WTC11 (cell line): ENCODE data around the gene CLEC17A. TPM values are rescaled to one million over a fixed set of nuclear protein-coding genes. Genes with fewer than 3 reads are reported as not detected.

Experiments
- ATAC-seq: fragments of 200-7000 bp; cut with Tn5 transposase; 2 replicates; pipeline ENCODE4 v1.10.0; 2021; ENCODE audit warnings: mild to moderate bottlenecking, moderate library complexity
- CTCF ChIA-PET: fragments of 300-600 bp; sonication (Branson Sonifier 250); formaldehyde crosslinking; loops from one replicate; lab custom pipeline; 2021; ENCODE audit warnings: antibody characterized with exemption; lab: Charles Lee
- POLR2A ChIA-PET: fragments of 350-600 bp; sonication (Branson Sonifier 250); formaldehyde crosslinking; loops from one replicate; lab custom pipeline; 2021; ENCODE audit warnings: antibody characterized with exemption; lab: Charles Lee
- DNase-seq: peaks from one replicate; pipeline ENCODE4 v3.0.0; 2021; ENCODE audit warnings: low spot score
- H3K27ac Mint-ChIP-seq: 2 replicates; pipeline ENCODE4 v1.8.0; 2021; ENCODE audit warnings: mixed read lengths
- H3K27me3 Mint-ChIP-seq: 2 replicates; pipeline ENCODE4 v1.8.0; 2021; ENCODE audit warnings: low read depth, mild to moderate bottlenecking, moderate library complexity, mixed read lengths
- H3K36me3 Mint-ChIP-seq: 2 replicates; pipeline ENCODE4 v1.8.0; 2021; ENCODE audit warnings: mixed read lengths
- H3K4me1 Mint-ChIP-seq: 2 replicates; pipeline ENCODE4 v1.8.0; 2022; ENCODE audit warnings: mixed read lengths
- H3K4me3 Mint-ChIP-seq: 2 replicates; pipeline ENCODE4 v1.8.0; 2021; ENCODE audit warnings: mild to moderate bottlenecking, moderate library complexity, mixed read lengths
- H3K9me3 Mint-ChIP-seq: 2 replicates; pipeline ENCODE4 v1.8.0; 2021; ENCODE audit warnings: mixed read lengths
- CREM ChIP-seq: sonication (generic); formaldehyde crosslinking; IDR thresholded peaks from 2 replicates; pipeline ENCODE4 v1.8.1; 2022; ENCODE audit warnings: mild to moderate bottlenecking, missing genetic modification reagents, moderate library complexity
- EMX1 ChIP-seq: fragments of 250-450 bp; sonication (Bioruptor Pico); IDR thresholded peaks from 2 replicates; pipeline ENCODE4 v1.8.0; 2021; ENCODE audit warnings: mild to moderate bottlenecking
- FOXJ3 ChIP-seq: sonication (generic); formaldehyde crosslinking; IDR thresholded peaks from 2 replicates; pipeline ENCODE4 v1.9.0; 2021; ENCODE audit warnings: missing genetic modification reagents, mild to moderate bottlenecking, borderline replicate concordance
- NR1H2 ChIP-seq: sonication (generic); formaldehyde crosslinking; IDR thresholded peaks from 2 replicates; pipeline ENCODE4 v1.9.0; 2021; ENCODE audit warnings: mild to moderate bottlenecking, moderate library complexity, missing genetic modification reagents
- PRRX2 ChIP-seq: fragments of 250-450 bp; sonication (Bioruptor Pico); IDR thresholded peaks from 2 replicates; pipeline ENCODE4 v1.8.0; 2021; ENCODE audit warnings: mild to moderate bottlenecking
- total RNA-seq: library from RNA; stranded (reverse); gene quantifications from 3 replicates; pipeline ENCODE4 v1.2.3, GENCODE V29; 2021
- TF ChIP-seq, protein P1 (sequence below): sonication (generic); formaldehyde crosslinking; IDR thresholded peaks from 2 replicates; pipeline ENCODE4 v1.8.0; 2022; ENCODE audit warnings: missing genetic modification reagents
- TF ChIP-seq, protein P2 (sequence below): fragments of 250-450 bp; sonication (Bioruptor Pico); IDR thresholded peaks from 2 replicates; pipeline ENCODE4 v1.9.0; 2021; ENCODE audit warnings: mild to moderate bottlenecking
- TF ChIP-seq, protein P3 (sequence below): sonication (generic); formaldehyde crosslinking; IDR thresholded peaks from 2 replicates; pipeline ENCODE4 v1.8.1; 2023; ENCODE audit warnings: mild to moderate bottlenecking, missing genetic modification reagents, borderline replicate concordance
- TF ChIP-seq, protein P4 (sequence below): sonication (generic); formaldehyde crosslinking; IDR thresholded peaks from 2 replicates; pipeline ENCODE4 v1.8.1; 2022; ENCODE audit warnings: mild to moderate bottlenecking, missing genetic modification reagents, moderate library complexity, borderline replicate concordance
- TF ChIP-seq, protein P5 (sequence below): sonication (generic); formaldehyde crosslinking; IDR thresholded peaks from 2 replicates; pipeline ENCODE4 v1.8.1; 2023; ENCODE audit warnings: mild to moderate bottlenecking, missing genetic modification reagents, moderate library complexity
- TF ChIP-seq, protein P6 (sequence below): sonication (generic); formaldehyde crosslinking; IDR thresholded peaks from 2 replicates; pipeline ENCODE4 v1.8.1; 2023; ENCODE audit warnings: mild to moderate bottlenecking, missing genetic modification reagents, moderate library complexity

CLEC17A gene
- total RNA-seq, 1 experiment from 2014 or later: not detected

DNA sequence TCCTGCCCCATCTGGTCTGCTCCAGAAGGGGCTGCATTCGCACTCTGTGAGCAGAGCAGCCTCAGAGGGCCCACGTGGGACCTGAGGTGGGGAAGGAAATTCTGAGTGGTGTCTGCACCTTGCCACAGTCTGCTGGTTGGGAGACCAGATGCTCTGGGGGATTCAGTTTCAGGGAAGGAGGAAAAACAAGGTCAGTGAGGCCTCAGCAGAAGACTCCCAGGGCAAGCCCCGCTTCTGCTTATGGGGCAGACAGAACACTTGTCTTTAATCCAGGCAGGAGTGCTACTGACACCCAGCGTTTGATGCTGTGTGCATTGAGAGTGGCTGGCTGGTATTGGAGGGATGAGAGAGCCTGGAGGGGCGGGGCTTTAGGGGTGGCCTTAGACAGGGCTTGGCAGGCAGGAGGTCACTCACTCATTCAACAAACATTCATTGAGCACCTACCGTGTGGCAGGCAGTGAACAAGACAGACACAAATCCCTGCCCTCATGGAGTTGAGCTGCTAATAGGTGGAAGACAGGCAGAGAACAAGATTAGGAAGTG, 4.9 kb upstream of the CLEC17A start:
- peak; percentile 79 for ATAC-seq
- DNase-seq: no peak
- TF ChIP-seq, protein P1, sequence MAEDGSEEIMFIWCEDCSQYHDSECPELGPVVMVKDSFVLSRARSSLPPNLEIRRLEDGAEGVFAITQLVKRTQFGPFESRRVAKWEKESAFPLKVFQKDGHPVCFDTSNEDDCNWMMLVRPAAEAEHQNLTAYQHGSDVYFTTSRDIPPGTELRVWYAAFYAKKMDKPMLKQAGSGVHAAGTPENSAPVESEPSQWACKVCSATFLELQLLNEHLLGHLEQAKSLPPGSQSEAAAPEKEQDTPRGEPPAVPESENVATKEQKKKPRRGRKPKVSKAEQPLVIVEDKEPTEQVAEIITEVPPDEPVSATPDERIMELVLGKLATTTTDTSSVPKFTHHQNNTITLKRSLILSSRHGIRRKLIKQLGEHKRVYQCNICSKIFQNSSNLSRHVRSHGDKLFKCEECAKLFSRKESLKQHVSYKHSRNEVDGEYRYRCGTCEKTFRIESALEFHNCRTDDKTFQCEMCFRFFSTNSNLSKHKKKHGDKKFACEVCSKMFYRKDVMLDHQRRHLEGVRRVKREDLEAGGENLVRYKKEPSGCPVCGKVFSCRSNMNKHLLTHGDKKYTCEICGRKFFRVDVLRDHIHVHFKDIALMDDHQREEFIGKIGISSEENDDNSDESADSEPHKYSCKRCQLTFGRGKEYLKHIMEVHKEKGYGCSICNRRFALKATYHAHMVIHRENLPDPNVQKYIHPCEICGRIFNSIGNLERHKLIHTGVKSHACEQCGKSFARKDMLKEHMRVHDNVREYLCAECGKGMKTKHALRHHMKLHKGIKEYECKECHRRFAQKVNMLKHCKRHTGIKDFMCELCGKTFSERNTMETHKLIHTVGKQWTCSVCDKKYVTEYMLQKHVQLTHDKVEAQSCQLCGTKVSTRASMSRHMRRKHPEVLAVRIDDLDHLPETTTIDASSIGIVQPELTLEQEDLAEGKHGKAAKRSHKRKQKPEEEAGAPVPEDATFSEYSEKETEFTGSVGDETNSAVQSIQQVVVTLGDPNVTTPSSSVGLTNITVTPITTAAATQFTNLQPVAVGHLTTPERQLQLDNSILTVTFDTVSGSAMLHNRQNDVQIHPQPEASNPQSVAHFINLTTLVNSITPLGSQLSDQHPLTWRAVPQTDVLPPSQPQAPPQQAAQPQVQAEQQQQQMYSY (CRISPR knock-in tag): no peak
- no peak for TF ChIP-seq PRRX2 (CRISPR knock-in tag)
- no peak for TF ChIP-seq EMX1 (CRISPR knock-in tag)
- TF ChIP-seq FOXJ3 (CRISPR knock-in tag): no peak
- TF ChIP-seq, protein P2, sequence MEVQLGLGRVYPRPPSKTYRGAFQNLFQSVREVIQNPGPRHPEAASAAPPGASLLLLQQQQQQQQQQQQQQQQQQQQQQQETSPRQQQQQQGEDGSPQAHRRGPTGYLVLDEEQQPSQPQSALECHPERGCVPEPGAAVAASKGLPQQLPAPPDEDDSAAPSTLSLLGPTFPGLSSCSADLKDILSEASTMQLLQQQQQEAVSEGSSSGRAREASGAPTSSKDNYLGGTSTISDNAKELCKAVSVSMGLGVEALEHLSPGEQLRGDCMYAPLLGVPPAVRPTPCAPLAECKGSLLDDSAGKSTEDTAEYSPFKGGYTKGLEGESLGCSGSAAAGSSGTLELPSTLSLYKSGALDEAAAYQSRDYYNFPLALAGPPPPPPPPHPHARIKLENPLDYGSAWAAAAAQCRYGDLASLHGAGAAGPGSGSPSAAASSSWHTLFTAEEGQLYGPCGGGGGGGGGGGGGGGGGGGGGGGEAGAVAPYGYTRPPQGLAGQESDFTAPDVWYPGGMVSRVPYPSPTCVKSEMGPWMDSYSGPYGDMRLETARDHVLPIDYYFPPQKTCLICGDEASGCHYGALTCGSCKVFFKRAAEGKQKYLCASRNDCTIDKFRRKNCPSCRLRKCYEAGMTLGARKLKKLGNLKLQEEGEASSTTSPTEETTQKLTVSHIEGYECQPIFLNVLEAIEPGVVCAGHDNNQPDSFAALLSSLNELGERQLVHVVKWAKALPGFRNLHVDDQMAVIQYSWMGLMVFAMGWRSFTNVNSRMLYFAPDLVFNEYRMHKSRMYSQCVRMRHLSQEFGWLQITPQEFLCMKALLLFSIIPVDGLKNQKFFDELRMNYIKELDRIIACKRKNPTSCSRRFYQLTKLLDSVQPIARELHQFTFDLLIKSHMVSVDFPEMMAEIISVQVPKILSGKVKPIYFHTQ (CRISPR knock-in tag): no peak
- TF ChIP-seq, protein P3, sequence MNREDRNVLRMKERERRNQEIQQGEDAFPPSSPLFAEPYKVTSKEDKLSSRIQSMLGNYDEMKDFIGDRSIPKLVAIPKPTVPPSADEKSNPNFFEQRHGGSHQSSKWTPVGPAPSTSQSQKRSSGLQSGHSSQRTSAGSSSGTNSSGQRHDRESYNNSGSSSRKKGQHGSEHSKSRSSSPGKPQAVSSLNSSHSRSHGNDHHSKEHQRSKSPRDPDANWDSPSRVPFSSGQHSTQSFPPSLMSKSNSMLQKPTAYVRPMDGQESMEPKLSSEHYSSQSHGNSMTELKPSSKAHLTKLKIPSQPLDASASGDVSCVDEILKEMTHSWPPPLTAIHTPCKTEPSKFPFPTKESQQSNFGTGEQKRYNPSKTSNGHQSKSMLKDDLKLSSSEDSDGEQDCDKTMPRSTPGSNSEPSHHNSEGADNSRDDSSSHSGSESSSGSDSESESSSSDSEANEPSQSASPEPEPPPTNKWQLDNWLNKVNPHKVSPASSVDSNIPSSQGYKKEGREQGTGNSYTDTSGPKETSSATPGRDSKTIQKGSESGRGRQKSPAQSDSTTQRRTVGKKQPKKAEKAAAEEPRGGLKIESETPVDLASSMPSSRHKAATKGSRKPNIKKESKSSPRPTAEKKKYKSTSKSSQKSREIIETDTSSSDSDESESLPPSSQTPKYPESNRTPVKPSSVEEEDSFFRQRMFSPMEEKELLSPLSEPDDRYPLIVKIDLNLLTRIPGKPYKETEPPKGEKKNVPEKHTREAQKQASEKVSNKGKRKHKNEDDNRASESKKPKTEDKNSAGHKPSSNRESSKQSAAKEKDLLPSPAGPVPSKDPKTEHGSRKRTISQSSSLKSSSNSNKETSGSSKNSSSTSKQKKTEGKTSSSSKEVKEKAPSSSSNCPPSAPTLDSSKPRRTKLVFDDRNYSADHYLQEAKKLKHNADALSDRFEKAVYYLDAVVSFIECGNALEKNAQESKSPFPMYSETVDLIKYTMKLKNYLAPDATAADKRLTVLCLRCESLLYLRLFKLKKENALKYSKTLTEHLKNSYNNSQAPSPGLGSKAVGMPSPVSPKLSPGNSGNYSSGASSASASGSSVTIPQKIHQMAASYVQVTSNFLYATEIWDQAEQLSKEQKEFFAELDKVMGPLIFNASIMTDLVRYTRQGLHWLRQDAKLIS (CRISPR knock-in tag): no peak
- TF ChIP-seq, protein P4, sequence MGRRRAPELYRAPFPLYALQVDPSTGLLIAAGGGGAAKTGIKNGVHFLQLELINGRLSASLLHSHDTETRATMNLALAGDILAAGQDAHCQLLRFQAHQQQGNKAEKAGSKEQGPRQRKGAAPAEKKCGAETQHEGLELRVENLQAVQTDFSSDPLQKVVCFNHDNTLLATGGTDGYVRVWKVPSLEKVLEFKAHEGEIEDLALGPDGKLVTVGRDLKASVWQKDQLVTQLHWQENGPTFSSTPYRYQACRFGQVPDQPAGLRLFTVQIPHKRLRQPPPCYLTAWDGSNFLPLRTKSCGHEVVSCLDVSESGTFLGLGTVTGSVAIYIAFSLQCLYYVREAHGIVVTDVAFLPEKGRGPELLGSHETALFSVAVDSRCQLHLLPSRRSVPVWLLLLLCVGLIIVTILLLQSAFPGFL: no peak
- TF ChIP-seq, protein P5, sequence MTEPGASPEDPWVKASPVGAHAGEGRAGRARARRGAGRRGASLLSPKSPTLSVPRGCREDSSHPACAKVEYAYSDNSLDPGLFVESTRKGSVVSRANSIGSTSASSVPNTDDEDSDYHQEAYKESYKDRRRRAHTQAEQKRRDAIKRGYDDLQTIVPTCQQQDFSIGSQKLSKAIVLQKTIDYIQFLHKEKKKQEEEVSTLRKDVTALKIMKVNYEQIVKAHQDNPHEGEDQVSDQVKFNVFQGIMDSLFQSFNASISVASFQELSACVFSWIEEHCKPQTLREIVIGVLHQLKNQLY: no peak
- TF ChIP-seq, protein P6, sequence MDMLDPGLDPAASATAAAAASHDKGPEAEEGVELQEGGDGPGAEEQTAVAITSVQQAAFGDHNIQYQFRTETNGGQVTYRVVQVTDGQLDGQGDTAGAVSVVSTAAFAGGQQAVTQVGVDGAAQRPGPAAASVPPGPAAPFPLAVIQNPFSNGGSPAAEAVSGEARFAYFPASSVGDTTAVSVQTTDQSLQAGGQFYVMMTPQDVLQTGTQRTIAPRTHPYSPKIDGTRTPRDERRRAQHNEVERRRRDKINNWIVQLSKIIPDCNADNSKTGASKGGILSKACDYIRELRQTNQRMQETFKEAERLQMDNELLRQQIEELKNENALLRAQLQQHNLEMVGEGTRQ (CRISPR knock-in tag): no peak
- no peak for TF ChIP-seq NR1H2 (CRISPR knock-in tag)
- TF ChIP-seq CREM: no peak
- Mint-ChIP-seq H3K9me3 (no peaks in the 10 kb centered on the region), H3K4me3 (no peak overlapping the region), H3K27ac (peak overlapping the region; percentile 51; the same call in 1 of the 2 replicates), H3K27me3 (no peaks in the 10 kb centered on the region; the same call in 1 of the 2 replicates), H3K4me1 (peaks cover 8% of the 10 kb centered on the region; the same call in 1 of the 2 replicates), H3K36me3 (no peaks in the 10 kb centered on the region)
- ChIA-PET POLR2A (no interaction called here), CTCF (interaction anchor here (0.7 to 7.4 kb wide), 2 partner anchors 109 to 1492 kb away, joined by 4 to 224 read pairs; partner anchors contain the start of gene ZNF333)
